ENCODE results near the gene SLC25A10. TPM values are rescaled to one million over a fixed set of nuclear protein-coding genes. Genes with fewer than 3 reads are reported as not detected.

Gene SLC25A10
- total RNA-seq, 1 experiment from 2014 or later = 30.9 TPM

DNA sequence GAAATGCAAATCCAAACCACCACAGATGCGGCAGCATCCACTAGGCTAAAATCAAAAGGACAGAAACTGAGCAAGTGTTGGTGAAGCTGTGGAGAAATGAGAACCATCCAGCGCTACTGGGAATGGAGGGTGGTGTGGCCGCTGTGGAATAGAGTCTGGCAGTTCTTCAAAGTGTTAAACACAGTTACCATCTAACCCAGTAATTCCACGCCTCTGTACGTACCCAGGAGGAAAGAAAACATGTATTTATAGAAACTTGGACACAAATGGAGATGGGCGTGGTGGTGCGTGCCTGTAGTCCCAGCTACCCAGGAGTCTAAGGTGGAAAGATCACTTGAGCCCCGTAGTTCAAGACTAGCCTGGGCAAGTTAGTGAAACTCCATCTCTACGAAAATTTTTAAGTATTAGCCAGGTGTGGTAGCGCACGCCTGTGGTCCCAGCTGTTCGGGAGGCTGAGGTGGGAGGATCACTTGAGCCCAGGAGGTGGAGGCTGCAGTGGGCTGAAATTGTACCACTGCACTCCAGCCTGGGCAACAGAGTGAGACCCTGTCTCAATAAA is 11.6 kb downstream of the SLC25A10 start:
- WGBS (ENCODE audit: extremely low coverage, insufficient read length, low lambda C conversion rate) = no CpG with 5 or more reads among the region's 12 CpGs
- H2AFZ ChIP-seq (ENCODE audit: low read length) = no peak overlapping the region

More for the DNA sequence above, 11.6 kb downstream of the SLC25A10 start:
- H3K9me3 ChIP-seq (ENCODE audit: control insufficient read depth, low read depth, low read length) = no peaks in the 10 kb centered on the region
- Mint-ChIP-seq H3K4me1 (peaks cover 8 to 15% of the 10 kb centered on the region in 2 experiments; a peak in 3 of 4 replicates), H3K4me3 (no peak overlapping the region), H3K27me3 (ENCODE audit: low read depth) (peaks cover 4% of the 10 kb centered on the region), H3K36me3 (ENCODE audit: insufficient read depth in 1 of 3, low read depth in 3 of 3) (peaks cover 0 to 8% (median 5%) of the 10 kb centered on the region in 3 experiments; a peak in 4 of 7 replicates), H3K9me3 (no peaks in the 10 kb centered on the region), H3K27ac (peak overlapping the region; percentile 22 to 46 (median 23); a peak in 1 of 7 replicates)
- no peak overlapping the region for H4K5ac ChIP-seq (ENCODE audit: insufficient read length, low read depth, low read length)
- no peak overlapping the region for H3K14ac ChIP-seq (ENCODE audit: insufficient read depth, low read length)
- no peak overlapping the region for H2AK5ac ChIP-seq (ENCODE audit: insufficient read length, low read length)
- H3K4me2 ChIP-seq (ENCODE audit: insufficient read depth, insufficient read length, low read length) = no peak overlapping the region
- H3K4ac ChIP-seq (ENCODE audit: low read depth, low read length) = no peak overlapping the region
- H3T11ph ChIP-seq (ENCODE audit: low read length) = no peak overlapping the region
- no peak overlapping the region for H2BK5ac ChIP-seq (ENCODE audit: insufficient read length, low read length)
- no peak overlapping the region for H3K23ac ChIP-seq (ENCODE audit: insufficient read length, low read depth, low read length)
- no peaks in the 10 kb centered on the region for H3K23me2 ChIP-seq (ENCODE audit: insufficient read length, low read depth, low read length, poor library complexity, severe bottlenecking)
- H3K27ac ChIP-seq (ENCODE audit: insufficient read length, low read depth, low read length) = no peak overlapping the region
- H4K20me1 ChIP-seq (ENCODE audit: control insufficient read depth, insufficient read depth, insufficient read length) = no peaks in the 10 kb centered on the region
- no peak overlapping the region for H3K56ac ChIP-seq (ENCODE audit: insufficient read length, low read depth, low read length)
- no peak overlapping the region for H3K9ac ChIP-seq (ENCODE audit: extremely low read depth, insufficient read length, low read length)
- H3K4me1 ChIP-seq (ENCODE audit: insufficient read depth, low read length) = no peaks in the 10 kb centered on the region
- no peaks in the 10 kb centered on the region for H3K79me2 ChIP-seq (ENCODE audit: insufficient read depth, low read length)
- H2BK12ac ChIP-seq (ENCODE audit: insufficient read length, low read depth, low read length) = no peak overlapping the region
- H2BK15ac ChIP-seq (ENCODE audit: low read depth, low read length) = no peak overlapping the region
- no peak overlapping the region for H2BK120ac ChIP-seq (ENCODE audit: low read depth, low read length, poor library complexity, severe bottlenecking)
- H3K18ac ChIP-seq (ENCODE audit: insufficient read length, low read depth, low read length) = no peak overlapping the region
- DNase-seq = no peak
- no peaks in the 10 kb centered on the region for H3K79me1 ChIP-seq (ENCODE audit: insufficient read depth, low read depth, low read length, poor library complexity, severe bottlenecking)
- H4K8ac ChIP-seq (replicated peaks; ENCODE audit: insufficient read length, low read depth, low read length) = no peak overlapping the region
- TF ChIP-seq, protein P1, sequence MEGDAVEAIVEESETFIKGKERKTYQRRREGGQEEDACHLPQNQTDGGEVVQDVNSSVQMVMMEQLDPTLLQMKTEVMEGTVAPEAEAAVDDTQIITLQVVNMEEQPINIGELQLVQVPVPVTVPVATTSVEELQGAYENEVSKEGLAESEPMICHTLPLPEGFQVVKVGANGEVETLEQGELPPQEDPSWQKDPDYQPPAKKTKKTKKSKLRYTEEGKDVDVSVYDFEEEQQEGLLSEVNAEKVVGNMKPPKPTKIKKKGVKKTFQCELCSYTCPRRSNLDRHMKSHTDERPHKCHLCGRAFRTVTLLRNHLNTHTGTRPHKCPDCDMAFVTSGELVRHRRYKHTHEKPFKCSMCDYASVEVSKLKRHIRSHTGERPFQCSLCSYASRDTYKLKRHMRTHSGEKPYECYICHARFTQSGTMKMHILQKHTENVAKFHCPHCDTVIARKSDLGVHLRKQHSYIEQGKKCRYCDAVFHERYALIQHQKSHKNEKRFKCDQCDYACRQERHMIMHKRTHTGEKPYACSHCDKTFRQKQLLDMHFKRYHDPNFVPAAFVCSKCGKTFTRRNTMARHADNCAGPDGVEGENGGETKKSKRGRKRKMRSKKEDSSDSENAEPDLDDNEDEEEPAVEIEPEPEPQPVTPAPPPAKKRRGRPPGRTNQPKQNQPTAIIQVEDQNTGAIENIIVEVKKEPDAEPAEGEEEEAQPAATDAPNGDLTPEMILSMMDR (conservative IDR thresholded peaks at IDR 0.05) = no peak
- H2BK20ac ChIP-seq (ENCODE audit: low read depth, low read length, poor library complexity, severe bottlenecking) = no peak overlapping the region
- H3K27me3 ChIP-seq (ENCODE audit: insufficient read depth, low read length) = no peaks in the 10 kb centered on the region
- H4K91ac ChIP-seq (ENCODE audit: insufficient read length, low read depth, low read length) = no peak overlapping the region
